HG02623 (cell line): Measurements from ENCODE around the gene FBXW8.

Source experiments
- ATAC-seq: cut with Tn5 transposase; IDR thresholded peaks from one replicate; pipeline ENCODE4 v1.9.1; 2021; ENCODE audit warnings: moderate library complexity; ENCODE audit not compliant: unreplicated experiment

FBXW8 gene

GRCh38 chr12:116924558-116925453 lies 14.1 kb downstream of the FBXW8 start:
- ATAC-seq: peak; percentile 65

- no peak for ATAC-seq
Observed at GRCh38 chr12:116926283-116927243, 15.8 kb downstream of the FBXW8 start.

- ATAC-seq: no peak
Observed at GRCh38 chr12:116927244-116927940, 16.6 kb downstream of the FBXW8 start.

- ATAC-seq: no peak
Observed at GRCh38 chr12:116928504-116928903, 17.8 kb downstream of the FBXW8 start.

GRCh38 chr12:116929885-116930284 lies 19.1 kb downstream of the FBXW8 start:
- no peak for ATAC-seq

- no peak for ATAC-seq
Observed at GRCh38 chr12:116931665-116932064, 20.9 kb downstream of the FBXW8 start.

GRCh38 chr12:116933091-116933490 lies 22.3 kb downstream of the FBXW8 start:
- no peak for ATAC-seq

GRCh38 chr12:116933512-116934246 lies 22.9 kb downstream of the FBXW8 start:
- ATAC-seq: no peak

- ATAC-seq: no peak
Observed at GRCh38 chr12:116934908-116935705, 24.4 kb downstream of the FBXW8 start.

GRCh38 chr12:116937640-116938039 lies 26.9 kb downstream of the FBXW8 start:
- ATAC-seq: no peak

GRCh38 chr12:116939734-116940133 lies 29.0 kb downstream of the FBXW8 start:
- no peak for ATAC-seq

- ATAC-seq: no peak
Observed at GRCh38 chr12:116941188-116941587, 30.4 kb downstream of the FBXW8 start.

- ATAC-seq: no peak
Observed at GRCh38 chr12:116943419-116944372, 32.9 kb downstream of the FBXW8 start.

GRCh38 chr12:116945886-116946550 lies 35.3 kb downstream of the FBXW8 start:
- ATAC-seq: no peak

- ATAC-seq: no peak
Observed at GRCh38 chr12:116948298-116948697, 37.5 kb downstream of the FBXW8 start.

- ATAC-seq: no peak
Observed at GRCh38 chr12:116950628-116951325, 40.0 kb downstream of the FBXW8 start.

- ATAC-seq: no peak
Observed at GRCh38 chr12:116954710-116955381, 44.1 kb downstream of the FBXW8 start.
